Aorta (tissue), 5 donors: ENCODE results near the gene DPP10. TPM values are rescaled to one million over a fixed set of nuclear protein-coding genes. Genes with fewer than 3 reads are reported as not detected.

Experiments
- ATAC-seq: fragments of 200-7000 bp; cut with Tn5 transposase; one replicate; pipeline ENCODE4 v1.9.1; 2022; ENCODE audit warnings: moderate library complexity; ENCODE audit not compliant: low FRiP score
- DNase-seq, 2 donors: peaks; one replicate each; pipeline ENCODE4 v3.0.0-alpha.2; 2020
- H3K27ac ChIP-seq, 2 donors: one replicate each; pipeline ENCODE4 v1.5.1; 2013; ENCODE audit warnings: low read length in 2 of 2, mild to moderate bottlenecking in 2 of 2, moderate library complexity in 2 of 2, control low read depth in 1 of 2, inconsistent platforms in 1 of 2, low read depth in 1 of 2
- H3K27me3 ChIP-seq, 2 donors: one replicate each; pipeline ENCODE4 v1.6.1; 2013; ENCODE audit warnings: control low read depth in 1 of 2, low read length in 1 of 2, mild to moderate bottlenecking in 1 of 2, moderate library complexity in 1 of 2; ENCODE audit not compliant: insufficient read depth in 2 of 2, control insufficient read depth in 1 of 2
- H3K36me3 ChIP-seq, 2 donors: one replicate each; pipeline ENCODE4 v1.6.1; 2013; ENCODE audit warnings: control low read depth in 1 of 2, low read length in 1 of 2, mild to moderate bottlenecking in 1 of 2; ENCODE audit not compliant: insufficient read depth in 2 of 2, control insufficient read depth in 1 of 2
- H3K4me1 ChIP-seq, 2 donors: one replicate each; pipeline ENCODE4 v1.6.1; 2013; ENCODE audit warnings: low read length in 2 of 2, control low read depth in 1 of 2, mild to moderate bottlenecking in 1 of 2, moderate library complexity in 1 of 2; ENCODE audit not compliant: insufficient read depth in 2 of 2, control insufficient read depth in 1 of 2
- H3K4me3 ChIP-seq, 2 donors: one replicate each; pipeline ENCODE4 v1.5.1; 2013; ENCODE audit warnings: low read length in 2 of 2, control low read depth in 1 of 2, mild to moderate bottlenecking in 1 of 2
- H3K9me3 ChIP-seq: one replicate; pipeline ENCODE4 v1.6.1; 2013; ENCODE audit warnings: mild to moderate bottlenecking, low read length; ENCODE audit not compliant: control insufficient read depth
- WGBS, 2 donors: extraction: QIAGEN DNeasy Blood & Tissue Kit; methylation state at CpG; one replicate each; pipeline ENCODE4 v1.1.7; 2013; 5-methylcytosine and 5-hydroxymethylcytosine counted together
- intact Hi-C, 2 donors: fragments of 100-400 bp; cut with DNase I; formaldehyde crosslinking; loops; one replicate each; pipeline versions ENCODE4 v1.14.2 to v1.15.0; 2022
- polyA plus RNA-seq, 2 donors: library from polyadenylated mRNA; stranded (reverse); fragments of 200-250 nt; gene quantifications; one replicate each; pipeline ENCODE4 v1.2.3, GENCODE V29; 2013
- total RNA-seq, 2 donors: library from RNA; stranded (reverse); fragmentation: NEBNext Ultra II Directional; extraction: Animal tissue kit (Norgen Biotek cat#: 25700); gene quantifications; one replicate each; pipeline ENCODE4 v1.2.1, GENCODE V29; 2021
- donor health status: healthy with polysubstance abuse.
- donor health status: Bipolar disorder and iron deficiency.
- donor health status: DM: no; HTN: no; CAD: no.
- donor health status: DM: no; HTN: no; CAD: no.
- donor health status: DM: yes; HTN: yes; CAD: no.

Gene DPP10
- total and polyA plus RNA-seq, 4 donors = 0.13 TPM; not detected in 3

DNA sequence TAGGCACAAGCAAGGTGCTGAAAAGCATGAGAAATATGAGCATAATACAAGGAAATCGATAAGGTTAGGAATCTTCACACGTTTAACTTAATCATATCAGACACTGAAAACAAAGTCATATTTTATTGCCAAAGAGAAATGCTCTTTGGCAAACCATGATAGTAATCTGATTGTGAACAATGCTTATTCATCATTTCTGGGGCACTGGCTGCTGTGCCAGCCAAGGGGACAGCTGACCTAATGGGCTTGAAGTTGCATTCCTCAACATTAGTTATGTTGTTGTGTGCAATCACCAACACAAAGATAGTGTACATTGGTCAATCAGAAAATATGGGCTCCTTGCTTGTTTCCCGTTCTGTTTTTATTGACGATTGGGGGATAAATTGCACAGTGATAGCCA lies 83.5 kb downstream of the DPP10 start:
- WGBS, 2 donors = 77 to 83% methylated on average over 4 of the region's 4 CpGs
- no peaks in the 10 kb centered on the region for H3K9me3 ChIP-seq
- no peak overlapping the region for H3K27ac ChIP-seq
- no peaks in the 10 kb centered on the region for H3K4me1 ChIP-seq
- DNase-seq = no peak
- no peaks in the 10 kb centered on the region for H3K36me3 ChIP-seq
- intact Hi-C loops = no loop called here
- no peak overlapping the region for H3K4me3 ChIP-seq
- no peak for ATAC-seq
- H3K27me3 ChIP-seq = no peaks in the 10 kb centered on the region

DNA sequence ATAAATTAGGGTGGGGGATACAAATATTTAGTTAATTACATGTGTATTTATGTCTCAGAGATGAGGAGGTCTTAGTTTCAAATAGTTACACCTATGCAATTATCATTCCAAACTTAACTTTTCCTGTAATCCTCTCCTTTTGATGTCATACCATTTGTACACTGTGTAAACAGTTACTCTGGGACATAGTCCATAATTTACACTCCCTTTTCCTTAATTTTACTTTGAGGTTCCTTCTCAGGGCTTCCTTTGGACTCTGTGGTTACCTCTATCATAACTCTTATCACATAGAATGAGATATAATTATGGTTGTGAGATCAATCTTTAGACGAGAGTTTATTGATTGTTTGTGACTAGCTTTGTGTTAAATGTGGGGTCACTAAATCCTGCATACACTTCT lies 84.4 kb downstream of the DPP10 start:
- DNase-seq (no peak), ATAC-seq (no peak)
- Histone ChIP-seq H3K4me3 (no peak overlapping the region), H3K4me1 (no peaks in the 10 kb centered on the region), H3K27ac (no peak overlapping the region), H3K9me3 (no peaks in the 10 kb centered on the region), H3K36me3 (no peaks in the 10 kb centered on the region), H3K27me3 (no peaks in the 10 kb centered on the region)
- intact Hi-C loops = no loop called here
- WGBS, 2 donors = 79 to 90% methylated on average over 1 of the region's 1 CpG

DNA sequence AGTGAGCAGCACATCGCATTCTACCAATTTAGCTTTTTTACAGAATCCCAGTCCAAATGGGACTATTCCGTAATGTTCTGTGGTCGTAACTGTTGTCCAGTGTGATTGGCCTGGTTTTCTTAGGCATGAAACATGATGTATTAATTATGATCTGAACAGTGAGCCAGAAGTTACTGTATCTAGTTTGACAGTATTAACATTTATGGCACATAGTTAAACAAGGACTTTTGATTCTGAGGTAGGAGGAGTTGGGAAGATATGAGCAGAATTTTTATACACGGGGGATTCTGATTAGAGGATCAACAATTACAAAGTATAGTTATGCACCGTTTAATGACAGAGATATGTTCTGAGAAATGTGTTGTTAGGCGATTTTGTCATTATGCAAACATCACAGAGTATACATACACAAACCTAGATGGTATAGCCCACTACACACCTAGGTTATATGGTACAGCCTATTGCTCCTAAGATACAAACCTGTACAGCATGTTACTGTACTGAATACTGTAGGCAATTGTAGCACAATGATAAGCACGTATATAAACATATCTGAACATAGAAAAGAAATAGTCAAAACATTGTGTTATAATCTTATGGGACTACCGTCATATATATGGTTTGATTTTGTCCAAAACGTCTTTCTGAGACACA lies 85.0 kb downstream of the DPP10 start:
- 80 to 81% methylated on average over 9 of the region's 9 CpGs for WGBS, 2 donors
- Histone ChIP-seq H3K27ac (no peak overlapping the region), H3K27me3 (no peaks in the 10 kb centered on the region), H3K4me3 (no peak overlapping the region), H3K4me1 (no peaks in the 10 kb centered on the region), H3K36me3 (no peaks in the 10 kb centered on the region), H3K9me3 (no peaks in the 10 kb centered on the region)
- intact Hi-C loops = no loop called here
- DNase-seq (no peak), ATAC-seq (no peak)

DNA sequence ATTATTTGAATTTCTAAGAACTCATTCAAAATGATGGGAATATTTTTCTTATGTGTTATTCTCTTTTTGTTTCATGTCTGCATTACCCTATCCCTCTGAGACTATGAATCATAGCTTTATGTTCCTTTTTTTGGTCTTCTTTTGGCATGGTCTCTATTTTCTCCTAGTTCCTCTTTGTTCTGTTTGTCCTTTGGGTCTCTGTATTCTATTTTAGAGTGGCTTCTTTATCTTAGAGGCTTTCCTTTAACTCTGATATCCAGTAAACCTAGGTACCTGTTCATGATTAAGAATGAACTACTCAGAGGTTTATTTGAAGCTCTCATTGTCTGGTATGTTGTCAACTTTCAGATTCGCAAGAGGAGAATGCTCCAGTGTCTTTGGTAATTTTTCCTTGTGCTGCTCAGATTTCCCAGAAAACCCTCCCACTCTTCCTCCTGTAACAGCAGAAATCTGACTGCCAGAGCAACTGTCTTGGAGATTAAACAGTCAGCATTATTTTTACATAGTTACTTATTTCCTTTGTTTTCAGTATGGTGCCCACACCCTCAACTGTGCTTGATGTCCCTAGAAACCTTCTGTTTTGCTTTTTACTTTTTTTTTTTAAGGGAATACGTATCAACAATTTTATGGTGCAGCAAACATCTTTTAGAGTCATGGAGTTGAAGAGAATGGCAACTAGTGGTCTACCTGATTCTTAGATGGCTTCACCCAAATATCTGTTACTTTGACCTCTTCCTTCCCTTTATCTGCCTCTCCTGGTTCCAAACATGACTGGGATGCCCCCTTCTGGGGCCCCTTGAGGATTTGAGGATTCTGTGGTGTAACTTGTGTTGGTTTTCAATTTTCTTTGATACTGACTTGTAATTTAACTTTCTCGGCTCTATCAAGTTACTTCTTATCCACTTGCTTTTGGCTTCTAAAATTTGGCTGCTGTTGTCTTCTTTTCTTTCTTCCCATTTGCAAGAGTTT lies 92.0 kb downstream of the DPP10 start:
- H3K4me1 ChIP-seq = no peaks in the 10 kb centered on the region
- intact Hi-C loops = no loop called here
- H3K4me3 ChIP-seq = no peak overlapping the region
- no peaks in the 10 kb centered on the region for H3K27me3 ChIP-seq
- H3K9me3 ChIP-seq = no peaks in the 10 kb centered on the region
- 60 to 74% methylated on average over 3 of the region's 3 CpGs for WGBS, 2 donors
- DNase-seq (no peak), ATAC-seq (no peak)
- H3K27ac ChIP-seq = no peak overlapping the region
- H3K36me3 ChIP-seq = no peaks in the 10 kb centered on the region

DNA sequence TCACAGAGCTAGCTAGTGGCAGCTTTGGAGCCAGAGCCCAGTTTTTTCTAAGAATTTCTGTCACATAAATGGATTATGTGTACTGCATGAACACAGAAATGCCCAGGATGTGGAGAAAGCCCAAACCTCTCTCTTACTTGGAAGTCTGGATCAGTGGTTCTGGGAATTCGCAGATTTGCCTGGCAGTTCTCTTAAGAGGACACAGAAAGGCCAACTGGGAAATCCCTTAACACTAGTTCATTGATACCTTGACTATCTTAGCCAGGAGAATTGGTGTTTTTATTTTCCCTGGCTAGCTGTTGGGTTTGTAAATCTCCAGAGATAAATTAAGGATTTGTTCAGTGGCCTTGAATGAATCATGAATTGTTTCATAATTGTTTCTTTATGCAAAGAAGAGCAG lies 95.3 kb downstream of the DPP10 start:
- no peaks in the 10 kb centered on the region for H3K9me3 ChIP-seq
- no peak overlapping the region for H3K4me3 ChIP-seq
- no peaks in the 10 kb centered on the region for H3K27me3 ChIP-seq
- DNase-seq (no peak), ATAC-seq (no peak)
- WGBS, 2 donors = 55 to 67% methylated on average over 1 of the region's 1 CpG
- H3K36me3 ChIP-seq = no peaks in the 10 kb centered on the region
- intact Hi-C loops = no loop called here
- no peak overlapping the region for H3K27ac ChIP-seq
- H3K4me1 ChIP-seq = no peaks in the 10 kb centered on the region

DNA sequence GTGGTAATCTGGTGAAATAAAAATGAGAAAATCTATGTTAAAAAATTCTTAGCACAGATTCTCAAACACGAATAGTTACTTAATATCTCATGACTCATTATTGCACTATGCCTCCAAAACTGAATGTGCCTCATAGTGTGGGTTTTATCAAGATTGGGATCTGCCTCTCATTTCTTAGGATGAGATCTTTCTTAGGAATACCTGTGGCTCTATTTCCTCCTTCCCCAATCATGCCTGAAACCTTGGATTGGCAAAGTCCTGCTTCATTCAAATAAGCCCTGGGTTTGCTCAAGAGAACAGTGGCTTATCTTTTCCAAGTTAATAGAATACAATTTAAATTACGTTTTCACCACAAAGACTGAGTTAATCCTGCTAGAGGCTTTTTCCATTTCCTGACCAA lies 100.3 kb downstream of the DPP10 start:
- H3K36me3 ChIP-seq = no peaks in the 10 kb centered on the region
- H3K4me3 ChIP-seq = peak overlapping the region in 1 of 2 donors; percentile 11
- ATAC-seq (peak; percentile 66), DNase-seq (no peak)
- peak overlapping the region in 1 of 2 donors; percentile 18 for H3K27ac ChIP-seq
- WGBS, 2 donors = 1 to 3% methylated on average over 2 of the region's 2 CpGs
- no peaks in the 10 kb centered on the region for H3K27me3 ChIP-seq
- intact Hi-C loops = loop anchor here (2.0 to 10.0 kb wide), 5 partner anchors 116 to 788 kb away; partner anchors contain the start of gene SLC35F5 (in 1 of the 2)
- H3K9me3 ChIP-seq = no peaks in the 10 kb centered on the region
- no peaks in the 10 kb centered on the region for H3K4me1 ChIP-seq

DNA sequence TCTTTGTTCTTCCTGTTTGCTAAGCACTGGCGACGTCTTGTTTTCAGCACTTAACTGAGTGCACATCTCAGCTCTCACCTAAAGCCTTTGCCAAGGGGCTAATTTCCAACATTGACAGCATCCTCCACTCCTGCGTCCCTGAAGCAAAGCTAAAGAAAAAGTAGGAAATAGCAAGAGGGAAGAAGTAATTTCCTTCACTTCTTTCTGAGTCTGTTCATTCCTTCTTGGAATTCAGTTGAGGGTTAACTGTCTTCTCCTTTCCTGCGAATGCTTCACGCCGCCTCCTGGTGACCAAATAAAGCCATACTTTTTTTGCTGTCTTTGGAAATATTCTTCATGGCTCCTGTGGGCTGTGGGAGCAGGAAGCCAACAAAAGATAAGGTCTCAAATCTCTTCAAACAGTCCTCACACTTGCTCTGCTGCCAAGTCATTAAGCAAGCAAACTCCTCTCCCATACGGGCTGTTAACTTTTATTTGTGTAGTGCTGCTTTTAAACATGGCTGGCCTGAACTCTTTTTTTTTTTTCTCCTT lies 100.9 kb downstream of the DPP10 start:
- Histone ChIP-seq H3K4me3 (peak overlapping the region in 1 of 2 donors; percentile 11), H3K27me3 (no peaks in the 10 kb centered on the region), H3K27ac (peak overlapping the region; percentile 67 to 77), H3K9me3 (no peaks in the 10 kb centered on the region), H3K36me3 (no peaks in the 10 kb centered on the region), H3K4me1 (no peaks in the 10 kb centered on the region)
- intact Hi-C loops = loop anchor here (2.0 to 10.0 kb wide), 5 partner anchors 116 to 788 kb away; partner anchors contain the start of gene SLC35F5 (in 1 of the 2)
- DNase-seq (peak in 1 of 2 donors; percentile 61), ATAC-seq (peak; percentile 87)
- WGBS, 2 donors = 0 to 1% methylated on average over 7 of the region's 7 CpGs

DNA sequence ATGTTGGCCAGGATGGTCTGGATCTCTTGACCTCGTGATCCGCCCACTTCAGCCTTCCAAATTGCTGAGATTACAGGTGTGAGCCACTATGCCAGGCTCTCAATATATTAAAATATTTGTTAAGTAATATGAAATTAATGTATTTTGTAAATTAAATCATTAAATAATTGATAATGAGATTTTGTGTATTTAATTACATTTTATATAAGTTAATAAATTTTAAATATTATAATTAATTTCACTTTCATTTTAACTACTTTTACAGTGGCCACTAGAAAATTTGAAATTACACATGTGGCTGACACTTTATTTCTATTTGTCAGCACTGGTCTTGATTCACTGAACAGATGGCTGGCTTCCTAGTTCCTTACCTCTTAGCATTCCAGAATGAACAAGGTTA lies 102.6 kb downstream of the DPP10 start:
- H3K4me1 ChIP-seq = no peaks in the 10 kb centered on the region
- intact Hi-C loops = loop anchor here (10.0 kb wide), 3 partner anchors 120 to 790 kb away; partner anchors contain the start of gene SLC35F5 (in 1 of the 2)
- H3K27ac ChIP-seq = no peak overlapping the region
- no peaks in the 10 kb centered on the region for H3K27me3 ChIP-seq
- H3K9me3 ChIP-seq = no peaks in the 10 kb centered on the region
- no peak overlapping the region for H3K4me3 ChIP-seq
- WGBS, 2 donors = 94 to 97% methylated on average over 2 of the region's 2 CpGs
- ATAC-seq (no peak), DNase-seq (no peak)
- H3K36me3 ChIP-seq = no peaks in the 10 kb centered on the region
